ENCODE measurements around the gene PCLAF. TPM values are rescaled to one million over a fixed set of nuclear protein-coding genes. Genes with fewer than 3 reads are reported as not detected.

Gene PCLAF
- polyA plus RNA-seq (2011; rRNA removed) (93.8 and 104 TPM in 2 replicates), polyA minus RNA-seq (2011; rRNA and poly(A)+ RNA removed) (14.2 and 20.1 TPM in 2 replicates)

- ChIA-PET POLR2A (interaction anchor here (1.5 kb wide), 1 partner anchor 122 kb away, joined by 4 read pairs; no protein-coding TSS in a partner anchor), CTCF (no interaction called here)
- H3K27me3 ChIP-seq (ENCODE audit: control insufficient read depth, insufficient read depth, low read length), result no peaks in the 10 kb centered on the region
- H3K27ac ChIP-seq (ENCODE audit: low read depth, low read length), result peak within 1 kb of the TSS; percentile 57
- peak; percentile 90 for DNase-seq (ENCODE audit: low read depth, low spot score)
- no peaks in the 10 kb centered on the region for H3K9me3 ChIP-seq (ENCODE audit: control insufficient read depth, insufficient read depth, low read length)
- H3K4me3 ChIP-seq (ENCODE audit: low read depth, low read length), result peak within 1 kb of the TSS; percentile 75
- no peak for TF ChIP-seq CTCF (IDR thresholded peaks at IDR 0.05; ENCODE audit: low read depth, low read length)
Observed at GRCh38 chr15:64381000-64381751, at the start of gene PCLAF. Gene PCLAF, minus strand, starts transcription at chr15:64381441. Its CDS starts 70 bp downstream, at chr15:64381371.

- Histone ChIP-seq H3K27ac (ENCODE audit: low read depth, low read length) (peak overlapping the region; percentile 57), H3K27me3 (ENCODE audit: control insufficient read depth, insufficient read depth, low read length) (no peaks in the 10 kb centered on the region), H3K4me3 (ENCODE audit: low read depth, low read length) (no peak overlapping the region), H3K9me3 (ENCODE audit: control insufficient read depth, insufficient read depth, low read length) (no peaks in the 10 kb centered on the region)
- ChIA-PET POLR2A (interaction anchor here (0.7 to 1.4 kb wide), 4 partner anchors 43 to 253 kb away, joined by 3 to 4 read pairs (median 4); partner anchors contain the start of gene TRIP4), CTCF (interaction anchor here (0.6 to 1.3 kb wide), 4 partner anchors 165 to 415 kb away, joined by 3 to 5 read pairs (median 4); no protein-coding TSS in a partner anchor)
- no peak for TF ChIP-seq CTCF (IDR thresholded peaks at IDR 0.05; ENCODE audit: low read depth, low read length)
- peak; percentile 91 for DNase-seq (ENCODE audit: low read depth, low spot score)
Observed at GRCh38 chr15:64430000-64430735, 48.9 kb upstream of the PCLAF start.

GRCh38 chr15:64429448-64429847, 48.2 kb upstream of the PCLAF start:
- POLR2A ChIA-PET, result interaction anchor here (1.4 kb wide), 1 partner anchor 78 kb away, joined by 3 read pairs; no protein-coding TSS in a partner anchor
- no peak overlapping the region for H3K27ac ChIP-seq (ENCODE audit: low read depth, low read length)
- CTCF ChIA-PET, result interaction anchor here (0.6 to 3.6 kb wide), 2 partner anchors 224 to 416 kb away, joined by 3 to 22 read pairs; no protein-coding TSS in a partner anchor

GRCh38 chr15:64426845-64427465, 45.7 kb upstream of the PCLAF start:
- DNase-seq (ENCODE audit: low read depth, low spot score), result peak; percentile 13
- POLR2A ChIA-PET, result no interaction called here

More at GRCh38 chr15:64429448-64429847, 48.2 kb upstream of the PCLAF start:
- no peaks in the 10 kb centered on the region for H3K27me3 ChIP-seq (ENCODE audit: control insufficient read depth, insufficient read depth, low read length)
- no peak overlapping the region for H3K4me3 ChIP-seq (ENCODE audit: low read depth, low read length)
- DNase-seq (ENCODE audit: low read depth, low spot score), result no peak
- no peak for TF ChIP-seq CTCF (IDR thresholded peaks at IDR 0.05; ENCODE audit: low read depth, low read length)
- H3K9me3 ChIP-seq (ENCODE audit: control insufficient read depth, insufficient read depth, low read length), result no peaks in the 10 kb centered on the region

More at GRCh38 chr15:64426845-64427465, 45.7 kb upstream of the PCLAF start:
- CTCF ChIA-PET, result interaction anchor here (0.6 to 3.6 kb wide), 15 partner anchors 9 to 301 kb away, joined by 3 to 22 read pairs (median 4); no protein-coding TSS in a partner anchor
- peak; percentile 41 for TF ChIP-seq CTCF (IDR thresholded peaks at IDR 0.05; ENCODE audit: low read depth, low read length)
- Histone ChIP-seq H3K27ac (ENCODE audit: low read depth, low read length) (no peak overlapping the region), H3K4me3 (ENCODE audit: low read depth, low read length) (no peak overlapping the region), H3K27me3 (ENCODE audit: control insufficient read depth, insufficient read depth, low read length) (no peaks in the 10 kb centered on the region), H3K9me3 (ENCODE audit: control insufficient read depth, insufficient read depth, low read length) (no peaks in the 10 kb centered on the region)

Measured in AG04450 (cell line).